Fibroblast of peridontal ligament (primary cell): ENCODE results near the gene XRRA1.
"Not testable (repeated sequence)": the region's sequence is repeated elsewhere in the genome, so short reads cannot be mapped to it uniquely, and the experiment has no call there.

Experiments
- DNase-seq: peaks from one replicate; pipeline ENCODE4 v3.0.0-alpha.2; 2010; ENCODE audit errors: extremely low read depth

Gene XRRA1, protein sequence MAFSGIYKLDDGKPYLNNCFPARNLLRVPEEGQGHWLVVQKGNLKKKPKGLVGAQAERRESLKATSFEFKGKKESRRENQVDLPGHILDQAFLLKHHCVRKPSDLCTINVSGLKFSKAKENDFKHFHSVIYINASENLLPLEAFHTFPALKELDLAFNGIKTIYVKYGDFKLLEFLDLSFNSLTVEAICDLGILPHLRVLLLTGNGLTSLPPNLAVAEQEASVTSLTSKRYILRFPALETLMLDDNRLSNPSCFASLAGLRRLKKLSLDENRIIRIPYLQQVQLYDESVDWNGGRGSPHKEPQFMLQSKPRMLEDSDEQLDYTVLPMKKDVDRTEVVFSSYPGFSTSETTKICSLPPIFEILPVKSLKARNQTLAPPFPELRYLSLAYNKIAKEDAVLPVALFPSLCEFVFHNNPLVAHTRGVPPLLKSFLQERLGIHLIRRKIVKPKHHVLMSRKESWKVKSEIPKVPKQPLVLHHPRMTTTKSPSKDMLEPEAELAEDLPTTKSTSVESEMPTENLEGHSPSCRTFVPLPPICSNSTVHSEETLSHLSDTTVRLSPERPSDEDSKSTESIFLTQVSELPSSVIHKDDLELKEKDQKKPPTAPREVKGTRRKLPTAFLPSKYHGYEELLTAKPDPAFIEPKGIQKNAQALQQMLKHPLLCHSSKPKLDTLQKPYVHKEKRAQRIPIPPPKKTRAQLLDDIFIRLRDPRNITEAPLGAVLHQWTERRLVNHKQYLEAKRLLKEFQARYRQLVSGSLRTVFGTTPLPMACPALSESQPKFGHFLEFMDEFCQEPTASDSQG

DNA sequence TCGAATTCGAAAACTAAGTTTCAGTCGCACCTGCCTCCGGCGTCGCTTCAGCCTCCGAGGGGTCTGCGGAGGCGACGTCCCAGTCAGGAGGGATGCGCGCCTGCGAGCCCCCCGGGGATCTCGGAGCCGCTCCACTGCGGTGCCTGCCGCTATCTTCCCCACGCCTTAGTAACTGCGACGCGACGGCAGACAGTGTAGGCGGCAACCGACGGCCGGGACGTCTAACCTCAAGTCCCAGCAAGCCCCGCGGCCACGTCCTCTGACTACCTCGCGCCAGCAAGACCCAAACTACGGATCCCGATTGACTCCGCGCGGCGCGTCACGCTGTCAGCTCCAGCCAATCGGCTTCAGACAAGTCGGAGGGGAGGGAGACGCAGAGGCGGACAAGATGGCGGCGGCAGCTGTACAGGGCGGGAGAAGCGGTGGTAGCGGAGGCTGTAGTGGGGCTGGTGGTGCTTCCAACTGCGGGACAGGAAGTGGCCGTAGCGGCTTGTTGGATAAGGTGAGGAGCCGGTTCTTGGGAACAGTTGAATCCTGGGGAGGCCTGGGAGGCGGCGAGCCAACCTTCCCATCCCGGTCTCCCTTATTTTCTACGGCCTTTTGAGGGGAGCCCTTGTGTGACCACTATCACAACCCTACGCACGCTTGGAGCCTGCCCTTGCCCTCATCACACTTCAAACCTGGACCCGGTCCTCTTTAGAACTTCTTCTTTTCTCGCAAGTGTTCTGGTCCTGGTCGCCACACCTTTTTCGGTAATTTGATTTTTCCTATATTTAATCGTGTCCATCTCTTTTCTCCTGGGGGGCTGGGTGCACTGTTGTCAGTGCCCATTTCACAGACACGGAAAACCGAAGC, at the start of gene XRRA1, which contains the start of gene SPCS2:
TSS of gene XRRA1 (minus strand) at position 194 of the 855 bp plus-strand sequence. CDS start 8,213 bp downstream, outside the sequence.
TSS of gene SPCS2 (plus strand) at position 369 of the 855 bp plus-strand sequence. CDS start at position 389, 20 bp downstream.
- DNase-seq, result peak; percentile 97

DNA sequence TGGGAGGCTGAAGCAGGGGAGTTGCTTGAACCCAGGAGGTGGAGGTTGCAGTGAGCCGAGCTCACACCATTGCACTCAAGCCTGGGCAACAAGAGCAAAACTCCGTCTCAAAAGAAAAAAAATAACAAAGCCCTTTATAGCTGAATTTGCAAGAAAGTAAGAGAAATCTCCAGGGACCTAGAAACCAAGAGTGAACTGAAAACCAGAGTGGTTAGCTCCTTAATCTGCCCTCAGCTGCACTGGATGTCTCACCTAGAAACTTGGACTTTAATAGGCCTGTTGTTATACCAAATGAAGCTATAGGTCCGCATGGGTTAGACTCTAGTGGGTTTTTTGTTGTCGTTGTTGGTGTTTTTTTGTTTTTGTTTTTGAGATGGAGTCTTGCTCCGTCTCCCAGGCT, 44.0 kb upstream of the XRRA1 start:
- no peak for DNase-seq

DNA sequence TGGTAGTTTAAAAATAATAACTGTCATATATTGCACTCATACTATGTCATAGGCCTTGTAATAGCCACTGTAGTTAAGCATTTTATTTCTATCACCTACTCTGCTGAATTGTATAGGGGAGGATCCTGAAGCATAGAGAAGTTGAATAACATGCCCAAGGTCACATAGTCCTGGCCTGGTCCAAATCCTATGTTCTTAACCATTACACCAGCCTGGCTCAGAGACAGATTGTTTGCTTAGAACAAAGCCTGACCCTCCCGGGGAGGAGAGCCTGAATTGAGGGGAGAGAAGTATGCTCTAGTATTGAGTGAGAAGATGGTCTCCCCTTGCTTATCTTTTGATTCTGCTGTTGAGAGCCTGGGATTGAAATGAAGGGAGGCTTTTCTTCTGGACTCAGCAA, 42.0 kb upstream of the XRRA1 start:
- DNase-seq, result no peak

DNA sequence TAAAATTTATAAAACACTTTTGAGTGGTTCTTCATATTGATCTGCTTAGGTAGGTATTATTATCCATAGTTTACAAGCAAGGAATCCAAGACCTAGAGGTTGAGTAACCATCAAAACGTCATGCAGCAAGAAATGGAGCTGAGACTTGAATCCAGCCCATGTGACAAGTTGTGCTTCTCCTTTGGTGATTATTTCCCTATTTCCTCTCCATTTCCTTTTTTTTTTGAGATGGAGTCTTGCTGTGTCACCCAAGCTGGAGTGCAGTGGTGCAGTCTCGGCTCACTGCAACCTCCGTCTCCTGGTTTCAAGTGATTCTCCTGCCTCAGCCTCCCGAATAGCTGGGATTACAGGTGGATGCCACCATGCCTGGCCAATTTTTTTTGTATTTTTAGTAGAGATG, 41.3 kb upstream of the XRRA1 start:
- not testable (repeated sequence) for DNase-seq

DNA sequence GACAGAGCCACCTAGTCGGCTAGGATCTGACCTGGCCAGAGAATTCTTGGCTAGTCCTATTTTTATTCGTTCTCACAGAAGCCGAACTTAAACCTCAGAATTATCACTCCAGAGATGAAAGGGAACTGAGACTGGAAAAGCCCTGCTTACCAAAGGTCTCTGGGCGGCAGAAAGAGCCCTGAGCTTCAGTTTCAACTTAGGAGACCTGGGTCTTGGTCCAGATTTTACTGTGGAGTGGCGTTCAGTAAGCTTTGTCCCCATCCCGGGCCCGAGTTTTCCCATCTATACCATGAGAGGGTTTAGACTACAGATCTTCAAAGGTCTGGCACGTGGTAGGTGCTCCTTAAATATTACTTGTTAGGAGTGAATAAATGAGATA, 40.4 kb upstream of the XRRA1 start:
- peak; percentile 22 for DNase-seq

DNA sequence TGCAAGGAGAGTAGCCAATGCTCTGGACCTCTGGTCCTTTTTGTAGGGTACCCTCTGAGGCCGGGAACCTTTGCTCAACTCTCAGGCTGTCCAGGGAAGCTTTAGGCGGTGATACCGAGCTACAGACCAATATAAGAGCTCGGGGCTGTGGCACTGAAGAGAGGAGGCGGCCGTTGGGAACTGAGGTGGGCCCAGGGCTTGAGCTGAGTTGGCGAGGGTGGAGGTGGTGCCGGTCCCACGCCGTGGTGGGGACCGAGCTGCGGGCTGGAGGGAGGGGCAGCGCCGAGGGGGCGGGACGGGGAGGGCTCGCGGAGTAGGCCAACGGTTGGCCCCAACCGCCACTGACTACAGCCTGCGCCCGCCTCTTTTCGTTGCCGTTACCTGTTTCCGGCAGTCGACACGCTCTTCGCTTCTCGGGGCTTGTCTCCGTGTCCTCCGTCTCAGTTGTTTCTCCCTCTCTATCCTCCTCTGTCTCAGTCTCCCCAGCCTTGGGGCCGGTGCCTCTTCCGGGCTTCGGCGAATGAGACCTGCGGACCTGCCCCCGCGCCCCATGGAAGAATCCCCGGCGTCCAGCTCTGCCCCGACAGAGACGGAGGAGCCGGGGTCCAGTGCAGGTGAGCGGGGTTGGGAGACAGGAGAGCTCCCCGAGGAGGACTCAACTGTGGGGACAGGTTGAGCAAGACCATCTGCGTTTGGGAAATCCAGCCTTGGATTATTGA, 39.8 kb upstream of the XRRA1 start, which contains the start of gene NEU3:
TSS of gene NEU3 (plus strand) at position 393 of the 719 bp plus-strand sequence. CDS start at position 521, 128 bp downstream.
- peak; percentile 69 for DNase-seq

DNA sequence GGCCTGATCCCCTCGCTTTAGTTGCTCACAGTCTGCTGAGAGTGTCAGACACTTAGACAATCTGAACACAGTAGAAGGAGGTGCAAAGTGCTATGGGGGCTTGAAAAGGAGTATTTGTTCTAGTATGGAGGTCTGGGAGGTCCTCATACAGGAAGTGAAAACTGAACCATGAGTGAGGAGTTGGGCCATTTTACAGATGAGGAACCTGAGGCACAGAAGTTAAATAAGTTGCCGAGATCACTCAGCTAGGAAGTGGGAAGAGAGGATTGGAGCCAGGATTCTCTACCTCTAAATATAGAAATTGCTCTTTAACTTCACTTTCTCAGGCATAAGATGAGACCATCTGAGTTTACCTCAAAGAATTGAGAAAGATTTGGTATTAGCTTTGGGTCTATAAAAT, 35.8 kb upstream of the XRRA1 start:
- no peak for DNase-seq

DNA sequence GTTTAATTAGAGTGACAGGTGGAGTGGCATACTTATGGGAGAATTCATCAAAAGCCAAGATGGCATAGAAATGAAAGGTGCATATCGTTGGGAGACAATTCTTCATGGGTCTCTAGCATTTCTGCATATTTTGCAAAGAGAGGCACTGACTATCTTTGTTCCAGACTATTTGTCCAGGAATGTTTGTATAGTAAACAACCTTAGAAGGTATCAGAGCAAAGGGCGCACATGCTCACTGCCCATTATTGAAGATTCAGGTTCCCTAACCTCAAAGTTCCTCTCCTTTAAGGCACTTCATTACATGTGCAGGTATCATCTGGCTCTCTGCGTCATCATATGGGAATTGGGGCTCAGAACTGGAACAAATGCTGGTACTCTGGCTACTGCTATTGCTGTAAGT, 35.2 kb upstream of the XRRA1 start:
- no peak for DNase-seq

DNA sequence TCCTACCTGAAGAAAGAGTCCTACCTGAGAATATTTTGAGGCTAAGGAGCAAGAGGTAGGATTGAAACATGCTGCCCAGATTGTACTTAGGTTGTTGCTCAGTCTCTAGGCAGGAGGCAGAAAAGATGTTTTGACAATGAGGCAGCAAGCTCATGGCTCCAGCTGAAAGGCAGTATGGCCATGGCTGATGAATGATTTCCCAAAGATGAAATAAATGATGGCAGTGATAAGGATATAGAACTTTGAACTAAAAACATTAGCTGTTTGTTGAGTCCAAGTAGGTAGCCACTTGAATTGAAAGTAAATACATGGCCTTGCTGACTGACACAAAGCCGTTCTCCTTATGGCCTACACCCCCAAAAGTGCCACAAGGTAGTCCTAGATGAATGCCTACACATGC, 33.0 kb upstream of the XRRA1 start:
- no peak for DNase-seq

DNA sequence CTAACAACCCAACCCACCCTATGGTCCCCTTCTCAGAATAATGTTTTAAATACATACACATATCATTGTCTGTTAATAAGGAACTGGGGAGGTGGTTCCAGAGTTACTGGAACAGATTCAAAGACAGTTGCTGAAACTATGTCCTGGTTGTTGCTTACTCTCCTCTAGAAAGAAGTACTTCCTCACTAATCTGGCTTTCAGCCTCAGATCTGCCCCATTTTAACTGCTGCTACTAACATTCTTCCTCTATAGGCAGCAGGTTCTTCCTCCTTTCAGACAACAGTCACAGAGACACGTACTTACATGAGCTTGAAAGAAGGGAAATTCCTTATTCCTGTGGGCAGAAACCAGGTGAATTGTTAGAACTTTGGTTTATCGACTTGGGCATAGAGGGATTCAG, 31.7 kb upstream of the XRRA1 start:
- DNase-seq, result no peak

DNA sequence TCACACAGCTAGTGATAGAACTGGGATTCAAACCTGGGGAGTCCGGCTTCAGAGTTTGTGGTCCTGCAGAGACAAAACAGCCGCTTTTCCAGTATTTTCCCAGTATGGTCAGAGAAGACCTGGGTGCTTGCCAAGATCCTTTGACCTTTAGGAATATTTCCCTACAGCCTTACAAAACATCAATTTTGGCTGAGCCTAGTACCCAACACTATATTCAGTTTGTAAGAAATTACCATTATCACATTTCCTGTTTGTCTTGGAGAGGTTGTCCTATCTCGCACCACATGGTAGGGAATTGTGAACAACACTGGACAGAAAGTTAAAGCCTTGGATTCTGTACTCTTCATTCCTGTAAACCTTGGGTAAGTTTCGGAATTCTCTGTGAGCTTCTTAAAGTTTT, 29.1 kb upstream of the XRRA1 start:
- no peak for DNase-seq

DNA sequence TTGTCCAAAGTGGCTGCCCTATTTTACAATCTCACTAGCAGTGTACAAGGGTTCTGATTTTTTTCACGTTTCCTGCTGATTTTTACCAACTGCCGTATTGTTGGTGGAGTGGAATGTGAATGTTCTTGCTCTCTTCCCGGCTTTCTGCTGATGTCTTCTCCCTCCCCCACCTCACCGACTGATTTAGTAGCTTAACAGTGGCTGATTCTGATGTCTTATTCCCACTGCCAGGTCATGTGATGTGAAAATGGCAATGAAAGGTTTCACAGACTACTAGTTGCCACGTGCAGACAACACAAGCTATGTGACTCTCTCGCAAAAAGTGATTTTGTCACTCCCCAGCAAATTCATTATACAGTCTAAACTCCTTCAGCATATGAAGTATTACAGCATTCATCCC, 22.5 kb upstream of the XRRA1 start:
- DNase-seq, result no peak

DNA sequence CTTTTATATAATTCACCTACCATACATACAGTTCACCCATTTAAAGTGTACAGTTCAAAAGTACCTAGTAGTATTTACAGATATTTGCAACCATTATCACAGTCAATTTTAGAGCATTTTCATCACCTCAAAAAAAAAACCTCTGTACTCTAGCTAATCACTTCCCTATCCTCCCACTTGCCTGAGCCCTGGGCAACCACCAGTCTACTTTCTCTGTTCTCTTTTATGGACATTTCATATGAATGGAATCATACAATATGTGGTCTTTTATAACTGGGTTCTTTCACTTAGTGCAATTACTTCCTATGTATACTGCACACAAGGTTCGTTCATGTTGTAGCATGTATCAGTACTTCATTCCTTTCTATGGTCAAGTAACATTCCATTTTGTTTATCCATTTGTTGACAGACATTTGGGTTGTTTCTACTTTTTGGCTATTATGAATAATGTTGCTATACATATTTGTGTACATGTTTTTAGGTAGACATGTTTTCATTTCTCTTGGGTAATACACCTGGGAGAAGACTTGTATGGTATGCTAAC, 22.0 kb upstream of the XRRA1 start:
- no peak for DNase-seq

DNA sequence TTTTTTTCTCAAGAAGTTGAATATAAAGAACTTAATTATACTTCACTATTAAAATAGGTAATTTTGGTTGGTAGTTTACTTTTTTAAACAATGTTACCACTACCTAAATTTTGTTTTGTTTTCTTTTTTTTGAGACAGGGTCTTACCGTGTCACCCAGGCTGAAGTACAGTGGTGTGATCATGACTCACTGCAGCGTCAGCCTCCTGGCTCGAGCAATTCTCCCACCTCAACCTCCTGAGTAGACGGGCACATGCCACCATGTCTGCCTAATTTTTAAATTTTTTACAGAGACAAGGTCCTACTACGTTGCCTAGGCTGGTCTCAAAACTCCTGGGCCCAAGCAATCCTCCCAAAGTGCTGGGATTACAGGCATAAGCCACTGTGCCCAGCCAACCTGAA, 17.8 kb upstream of the XRRA1 start:
- no peak for DNase-seq

DNA sequence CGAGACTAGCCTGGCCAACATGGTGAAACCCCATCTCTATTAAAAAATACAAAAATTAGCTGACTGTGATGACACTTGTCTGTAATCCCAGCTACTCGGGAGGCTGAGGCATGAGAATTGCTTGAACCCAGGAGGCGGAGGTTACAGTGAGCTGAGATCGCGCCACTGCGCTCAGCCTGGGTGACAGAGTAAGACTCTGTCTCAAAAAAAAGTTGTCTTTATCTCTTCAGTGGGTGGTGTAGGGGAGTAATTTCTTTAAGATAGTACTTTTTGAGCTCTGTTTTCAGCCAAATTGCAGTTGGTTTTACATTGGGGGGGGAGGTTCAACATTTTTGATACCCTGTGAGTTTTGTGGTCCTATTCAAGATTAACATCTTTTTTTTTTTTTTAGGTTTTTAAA, 11.2 kb upstream of the XRRA1 start:
- not testable (repeated sequence) for DNase-seq

DNA sequence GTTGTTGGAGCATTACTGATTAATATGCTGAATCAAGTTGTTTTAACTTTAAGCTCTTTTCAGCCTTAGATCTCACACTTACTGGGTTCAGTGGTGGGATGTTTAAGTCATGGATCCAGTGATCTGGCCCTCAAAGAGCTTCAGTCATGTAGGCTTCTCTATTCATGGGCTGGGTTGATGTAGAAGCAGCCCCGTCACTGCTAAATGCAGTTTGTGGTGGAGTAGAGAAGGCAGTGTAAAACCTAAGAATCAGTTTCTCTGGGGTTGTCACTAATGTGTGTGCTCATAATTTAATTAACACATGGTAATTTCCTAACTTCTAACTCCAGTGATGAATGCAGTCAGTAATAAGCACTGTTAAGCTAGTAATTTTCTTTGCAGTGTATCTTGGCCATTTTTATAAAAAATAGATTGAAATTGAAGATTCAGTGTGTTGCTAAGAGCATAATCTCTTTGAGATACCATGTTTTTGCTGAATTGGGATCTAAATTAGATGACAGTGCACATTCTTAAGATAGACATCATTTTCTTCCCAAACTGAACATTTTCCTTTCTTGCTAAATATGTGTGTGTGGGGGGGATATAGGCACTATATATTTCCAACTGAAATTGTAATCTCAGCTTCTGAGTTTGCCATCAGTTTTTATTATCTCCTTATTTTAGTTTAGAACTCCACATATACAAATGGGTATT, 9.2 kb upstream of the XRRA1 start:
- peak; percentile 35 for DNase-seq

DNA sequence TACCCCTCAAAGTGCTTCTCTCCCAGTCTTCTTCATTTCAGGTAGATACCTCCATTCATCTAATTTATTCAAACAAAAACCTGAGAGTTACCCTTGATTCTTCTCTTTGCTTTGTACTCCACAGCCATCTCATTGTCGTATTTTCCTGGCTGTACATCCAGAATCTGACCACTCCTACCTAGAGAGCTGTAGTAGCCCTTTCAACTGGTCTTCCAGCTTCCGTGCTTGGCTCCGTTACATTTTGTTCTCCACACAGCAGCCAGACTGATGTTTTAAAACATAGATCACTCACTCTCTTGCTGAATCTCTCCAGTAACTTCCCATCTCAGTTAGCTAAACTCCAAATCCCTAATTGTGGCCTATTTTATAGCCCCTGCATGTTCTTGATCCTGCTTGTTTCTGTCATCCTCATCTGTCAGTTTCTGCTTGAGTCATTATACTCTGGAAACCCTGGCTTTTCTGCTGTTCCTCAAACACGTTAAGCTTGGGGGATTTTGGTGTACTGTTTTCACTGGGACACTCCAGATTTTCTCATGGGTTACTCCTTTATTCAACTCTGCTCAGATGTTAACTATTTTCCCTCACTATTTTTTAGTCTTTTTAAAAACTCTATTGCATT, 7.6 kb upstream of the XRRA1 start:
- no peak for DNase-seq

DNA sequence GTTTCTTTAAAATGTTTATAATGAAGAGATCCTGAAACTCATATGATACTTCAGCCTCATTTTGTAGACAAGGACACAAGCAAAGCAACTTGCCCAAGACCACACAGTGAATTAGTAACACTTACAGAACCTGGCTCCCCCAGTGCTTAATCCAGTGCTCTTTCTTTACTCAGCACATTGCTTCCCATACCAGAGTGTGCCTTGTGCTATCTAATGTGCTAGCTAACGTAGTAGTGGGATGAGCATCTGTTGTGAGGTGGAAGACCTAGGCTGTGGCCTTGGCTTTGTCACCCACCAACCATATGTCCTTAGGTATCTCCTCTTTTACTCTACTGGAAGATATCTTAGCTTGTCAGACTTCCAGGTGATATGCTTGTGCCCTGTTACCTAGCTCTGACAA, 5.3 kb upstream of the XRRA1 start:
- no peak for DNase-seq

DNA sequence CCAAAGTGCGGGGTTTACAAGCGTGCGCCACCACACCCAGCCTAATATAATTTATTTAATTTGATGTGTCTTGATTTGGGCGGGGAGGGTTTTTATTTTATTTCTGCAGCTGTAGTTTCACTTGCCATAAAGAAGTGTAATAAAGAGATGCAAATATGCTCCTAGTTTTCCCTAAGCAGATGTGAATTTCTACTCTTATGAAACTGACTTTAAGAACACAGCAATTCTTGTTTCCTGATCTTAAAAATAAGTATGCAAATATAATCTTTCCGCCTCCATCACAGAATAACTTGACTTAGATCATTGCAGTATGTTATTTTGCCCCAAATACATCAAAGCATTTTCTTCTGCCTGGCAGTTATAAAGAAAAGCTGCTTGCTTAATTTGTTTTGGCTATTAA, 4.6 kb upstream of the XRRA1 start:
- no peak for DNase-seq

DNA sequence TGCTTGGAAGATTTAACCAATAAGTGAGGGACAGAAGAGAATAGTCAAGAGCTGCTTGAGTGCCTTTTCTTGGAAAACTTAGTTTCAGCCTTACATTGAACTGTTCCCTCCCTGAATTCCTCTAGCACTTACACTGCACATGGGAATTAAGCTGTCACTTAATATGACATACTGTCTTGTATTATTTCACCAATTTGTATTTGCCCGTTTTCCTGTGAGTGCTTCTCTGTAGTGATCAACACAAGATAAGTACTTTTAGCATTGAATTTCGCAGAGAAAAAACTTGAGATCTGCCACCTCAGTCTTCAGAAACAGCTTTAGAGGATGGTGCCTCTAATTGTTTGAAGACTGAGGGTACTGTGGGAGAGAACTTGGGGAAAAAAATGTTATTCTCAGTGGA, 3.9 kb upstream of the XRRA1 start:
- DNase-seq, result no peak
